AG10803 (cell line): Measurements from ENCODE around the gene MIR17HG.

ENCODE experiments used
- DNase-seq: peaks from one replicate; pipeline ENCODE4 v3.0.0; 2010; ENCODE audit warnings: low read depth
- H3K4me3 ChIP-seq: 2 replicates; pipeline ENCODE4 v1.5.1; 2011; ENCODE audit warnings: mild to moderate bottlenecking, low read length, control low read depth
- CTCF ChIP-seq: conservative IDR thresholded peaks from 2 replicates; pipeline ENCODE4 v1.5.1; 2011; ENCODE audit warnings: mild to moderate bottlenecking, low read length, control low read depth, inconsistent platforms

MIR17HG gene

GRCh38 chr13:91389186-91389585, 41.7 kb downstream of the MIR17HG start:
- no peak overlapping the region for H3K4me3 ChIP-seq
- no peak for DNase-seq
- no peak for TF ChIP-seq CTCF

GRCh38 chr13:91397595-91397994, 50.1 kb downstream of the MIR17HG start:
- no peak overlapping the region for H3K4me3 ChIP-seq
- TF ChIP-seq CTCF, result no peak
- DNase-seq, result no peak

GRCh38 chr13:91398413-91399188, 51.1 kb downstream of the MIR17HG start, which contains the start of gene GPC5:
GPC5 (plus strand) TSS chr13:91398621.
- H3K4me3 ChIP-seq, result peak within 1 kb of the TSS; percentile 50
- DNase-seq, result peak; percentile 33
- no peak for TF ChIP-seq CTCF

GRCh38 chr13:91399189-91400062, 51.9 kb downstream of the MIR17HG start:
- TF ChIP-seq CTCF, result no peak
- no peak for DNase-seq
- H3K4me3 ChIP-seq, result no peak overlapping the region

GRCh38 chr13:91400063-91400399, 52.5 kb downstream of the MIR17HG start:
- no peak overlapping the region for H3K4me3 ChIP-seq
- no peak for TF ChIP-seq CTCF
- no peak for DNase-seq

- H3K4me3 ChIP-seq, result no peak overlapping the region
These were observed 53.2 kb downstream of the MIR17HG start for GRCh38 chr13:91400671-91401070.

More at GRCh38 chr13:91400671-91401070, 53.2 kb downstream of the MIR17HG start:
- no peak for DNase-seq
- no peak for TF ChIP-seq CTCF
